Dedifferentiated amniotic fluid mesenchymal stem cell (primary cell): ENCODE measurements around the gene HOXD8.

Experiments used
- DNase-seq: peaks from one replicate; pipeline ENCODE4 v3.0.0-alpha.2; 2016; ENCODE audit errors: extremely low spot score

Gene HOXD8

GRCh38 chr2:176173567-176174381 lies 44.3 kb downstream of the HOXD8 start:
- no peak for DNase-seq

GRCh38 chr2:176174382-176174823 lies 44.9 kb downstream of the HOXD8 start:
- DNase-seq: no peak

- DNase-seq: no peak
Measured at GRCh38 chr2:176174824-176175708, 45.6 kb downstream of the HOXD8 start.

GRCh38 chr2:176175709-176176607 lies 46.5 kb downstream of the HOXD8 start:
- no peak for DNase-seq

- no peak for DNase-seq
Measured at GRCh38 chr2:176177580-176178037, 48.1 kb downstream of the HOXD8 start.

GRCh38 chr2:176178038-176178756 lies 48.7 kb downstream of the HOXD8 start:
- no peak for DNase-seq

GRCh38 chr2:176178757-176179295 lies 49.3 kb downstream of the HOXD8 start:
- no peak for DNase-seq

- DNase-seq: no peak
Measured at GRCh38 chr2:176181551-176181950, 52.0 kb downstream of the HOXD8 start.
